GM20000 (cell line): ENCODE results near the gene CEP72.

Experiments used
- DNase-seq: peaks from one replicate; pipeline ENCODE4 v3.0.0; 2012; ENCODE audit warnings: low spot score
- CTCF ChIP-seq: IDR thresholded peaks from 2 replicates; pipeline ENCODE4 v1.5.1; 2012; ENCODE audit warnings: mild to moderate bottlenecking, control low read depth; ENCODE audit errors: extremely low read depth, missing control alignments

The CEP72 gene

GRCh38 chr5:606526-607399 lies 5.4 kb upstream of the CEP72 start:
- DNase-seq: no peak
- no peak for TF ChIP-seq CTCF

- peak; percentile 64 for DNase-seq
- no peak for TF ChIP-seq CTCF
These were observed 4.4 kb upstream of the CEP72 start for GRCh38 chr5:607541-608428.

- DNase-seq: no peak
- no peak for TF ChIP-seq CTCF
These were observed 3.4 kb upstream of the CEP72 start for GRCh38 chr5:608429-609370.

GRCh38 chr5:609506-609905 lies 2.6 kb upstream of the CEP72 start:
- no peak for TF ChIP-seq CTCF
- no peak for DNase-seq

GRCh38 chr5:610011-610743 lies 2.0 kb upstream of the CEP72 start:
- no peak for DNase-seq
- no peak for TF ChIP-seq CTCF
